DOHH2 (cell line): ENCODE data around the gene TMEM9.

ENCODE experiments used
- H3F3A ChIP-seq: fragments of 200-600 bp; sonication (generic), shearing (Covaris generic); 2 replicates; pipeline ENCODE4 v1.6.0; 2016; ENCODE audit warnings: antibody characterized with exemption, mild to moderate bottlenecking; ENCODE audit not compliant: control insufficient read depth, insufficient read depth
- H3K27ac ChIP-seq: fragments of 200-600 bp; sonication (generic); 2 replicates; pipeline ENCODE4 v1.5.1; 2014; ENCODE audit warnings: low read depth, mild to moderate bottlenecking, low read length, moderate library complexity
- H3K27me3 ChIP-seq: fragments of 200-600 bp; sonication (generic); 2 replicates; pipeline ENCODE4 v1.6.1; 2014; ENCODE audit warnings: mild to moderate bottlenecking, low read length, mixed read lengths; ENCODE audit not compliant: control insufficient read depth
- H3K36me3 ChIP-seq: fragments of 200-600 bp; sonication (generic); 2 replicates; pipeline ENCODE4 v1.6.1; 2014; ENCODE audit warnings: mild to moderate bottlenecking, low read length, moderate library complexity, mixed read lengths; ENCODE audit not compliant: control insufficient read depth
- H3K4me1 ChIP-seq: fragments of 200-600 bp; sonication (generic); 2 replicates; pipeline ENCODE4 v1.6.1; 2014; ENCODE audit warnings: mild to moderate bottlenecking, low read length, mixed read lengths; ENCODE audit not compliant: control insufficient read depth
- H3K4me2 ChIP-seq: fragments of 200-600 bp; sonication (generic); 2 replicates; pipeline ENCODE4 v1.6.0; 2014; ENCODE audit warnings: mild to moderate bottlenecking, low read length, moderate library complexity
- H3K4me3 ChIP-seq: fragments of 200-600 bp; sonication (generic); 2 replicates; pipeline ENCODE4 v1.5.1; 2014; ENCODE audit warnings: mild to moderate bottlenecking, low read length, mixed read lengths
- H3K79me2 ChIP-seq: fragments of 200-600 bp; sonication (generic); 2 replicates; pipeline ENCODE4 v1.6.1; 2014; ENCODE audit warnings: mild to moderate bottlenecking, low read length, mixed read lengths; ENCODE audit not compliant: control insufficient read depth
- H3K9me2 ChIP-seq: fragments of 200-600 bp; sonication (generic); replicated peaks from 2 replicates; pipeline ENCODE4 v1.6.1; 2014; ENCODE audit warnings: mild to moderate bottlenecking, low read length, mixed read lengths; ENCODE audit not compliant: control insufficient read depth
- H3K9me3 ChIP-seq: fragments of 200-600 bp; sonication (generic); 2 replicates; pipeline ENCODE4 v1.6.1; 2014; ENCODE audit warnings: antibody characterized with exemption, low read length, mixed read lengths; ENCODE audit not compliant: control insufficient read depth, insufficient read depth
- H4K20me1 ChIP-seq: fragments of 200-600 bp; sonication (generic); 2 replicates; pipeline ENCODE4 v1.6.0; 2014; ENCODE audit warnings: low read depth, mild to moderate bottlenecking, antibody characterized with exemption, low read length, moderate library complexity; ENCODE audit not compliant: control insufficient read depth, insufficient read depth
- EZH2phosphoT487 ChIP-seq: fragments of 200-600 bp; sonication (generic); IDR thresholded peaks from 2 replicates; pipeline ENCODE4 v1.6.1; 2017; ENCODE audit warnings: borderline replicate concordance, mild to moderate bottlenecking, antibody characterized with exemption, low read length, moderate library complexity, mixed read lengths
- TF ChIP-seq, protein P1 (sequence below): fragments of 200-600 bp; sonication (generic); IDR thresholded peaks from one replicate; pipeline ENCODE4 v1.5.1; 2014; ENCODE audit warnings: antibody characterized with exemption, mild to moderate bottlenecking, low read depth, low read length; ENCODE audit not compliant: poor library complexity, severe bottlenecking

TMEM9 gene

DNA sequence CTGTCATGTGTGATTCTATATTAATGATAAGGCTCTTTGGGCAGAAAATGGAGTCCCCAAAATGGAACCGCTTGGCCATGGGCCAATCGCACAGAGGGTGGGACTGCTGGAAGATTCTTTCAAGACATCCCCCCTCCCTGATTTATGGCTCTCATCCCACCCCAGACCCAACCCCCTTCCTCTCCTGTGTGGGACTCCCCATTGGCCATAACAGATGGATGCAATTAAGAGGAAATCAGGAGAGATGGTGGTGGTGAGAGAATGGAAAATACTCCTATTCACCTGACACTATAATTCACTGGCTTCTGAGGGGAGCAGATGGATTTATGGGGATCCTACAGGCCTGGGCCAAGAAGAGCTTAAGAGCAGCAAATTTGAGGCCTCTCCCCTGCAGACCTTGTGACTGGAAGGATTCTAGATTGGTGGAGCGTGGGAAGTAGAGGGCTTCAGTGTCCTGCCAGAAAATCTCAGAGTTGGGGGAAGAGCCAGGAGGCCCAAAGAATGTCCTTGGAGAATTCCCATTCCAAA is 38.1 kb upstream of the TMEM9 start:
- no peaks in the 10 kb centered on the region for H3K4me1 ChIP-seq
- no peaks in the 10 kb centered on the region for H3K36me3 ChIP-seq
- H3K27me3 ChIP-seq: peaks cover 5% of the 10 kb centered on the region

GRCh38 chr1:201191653-201192260 is 37.5 kb upstream of the TMEM9 start:
- Histone ChIP-seq H3K79me2 (no peaks in the 10 kb centered on the region), H3K27ac (no peak overlapping the region), H3K4me1 (no peaks in the 10 kb centered on the region), H3K4me2 (no peak overlapping the region), H3K9me3 (no peaks in the 10 kb centered on the region), H3K4me3 (no peak overlapping the region), H3K36me3 (no peaks in the 10 kb centered on the region), H4K20me1 (no peaks in the 10 kb centered on the region), H3K27me3 (peaks cover 9% of the 10 kb centered on the region), H3F3A (no peaks in the 10 kb centered on the region), H3K9me2 (no peaks in the 10 kb centered on the region)
- TF ChIP-seq, protein P1, sequence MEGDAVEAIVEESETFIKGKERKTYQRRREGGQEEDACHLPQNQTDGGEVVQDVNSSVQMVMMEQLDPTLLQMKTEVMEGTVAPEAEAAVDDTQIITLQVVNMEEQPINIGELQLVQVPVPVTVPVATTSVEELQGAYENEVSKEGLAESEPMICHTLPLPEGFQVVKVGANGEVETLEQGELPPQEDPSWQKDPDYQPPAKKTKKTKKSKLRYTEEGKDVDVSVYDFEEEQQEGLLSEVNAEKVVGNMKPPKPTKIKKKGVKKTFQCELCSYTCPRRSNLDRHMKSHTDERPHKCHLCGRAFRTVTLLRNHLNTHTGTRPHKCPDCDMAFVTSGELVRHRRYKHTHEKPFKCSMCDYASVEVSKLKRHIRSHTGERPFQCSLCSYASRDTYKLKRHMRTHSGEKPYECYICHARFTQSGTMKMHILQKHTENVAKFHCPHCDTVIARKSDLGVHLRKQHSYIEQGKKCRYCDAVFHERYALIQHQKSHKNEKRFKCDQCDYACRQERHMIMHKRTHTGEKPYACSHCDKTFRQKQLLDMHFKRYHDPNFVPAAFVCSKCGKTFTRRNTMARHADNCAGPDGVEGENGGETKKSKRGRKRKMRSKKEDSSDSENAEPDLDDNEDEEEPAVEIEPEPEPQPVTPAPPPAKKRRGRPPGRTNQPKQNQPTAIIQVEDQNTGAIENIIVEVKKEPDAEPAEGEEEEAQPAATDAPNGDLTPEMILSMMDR: no peak
- TF ChIP-seq EZH2phosphoT487: no peak

More for the DNA sequence above, 38.1 kb upstream of the TMEM9 start:
- H3F3A ChIP-seq: no peaks in the 10 kb centered on the region
- H3K27ac ChIP-seq: no peak overlapping the region
- no peaks in the 10 kb centered on the region for H3K9me3 ChIP-seq
- no peaks in the 10 kb centered on the region for H3K9me2 ChIP-seq
- no peak for TF ChIP-seq EZH2phosphoT487
- TF ChIP-seq, protein P1: no peak
- H4K20me1 ChIP-seq: no peaks in the 10 kb centered on the region
- no peak overlapping the region for H3K4me2 ChIP-seq
- H3K4me3 ChIP-seq: no peak overlapping the region
- no peaks in the 10 kb centered on the region for H3K79me2 ChIP-seq

DNA sequence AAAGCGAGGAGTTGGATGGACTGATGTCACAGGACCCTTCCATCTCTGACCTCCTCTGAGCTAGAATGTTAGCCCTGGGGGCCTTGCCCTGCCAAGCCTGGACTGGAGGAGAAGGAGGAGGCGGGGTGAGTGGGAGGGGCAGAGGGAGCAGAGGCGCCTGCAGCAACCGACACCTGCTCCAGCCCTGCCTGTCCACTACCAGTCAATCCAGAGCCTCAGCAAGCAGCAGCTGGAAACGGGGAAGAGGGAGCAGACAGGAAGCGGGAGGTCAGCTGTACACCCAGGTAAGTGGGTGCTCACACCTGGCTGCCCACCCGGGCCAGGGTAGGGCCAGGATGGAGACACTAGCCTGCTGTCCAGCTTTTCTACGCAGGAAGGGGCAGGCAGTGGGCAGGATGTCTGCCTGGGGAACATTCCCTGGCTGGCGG is 36.4 kb upstream of the TMEM9 start, which contains the start of gene IGFN1:
Gene IGFN1 (plus strand): TSS at position 201 of the 428 bp plus-strand sequence. CDS start 2,470 bp downstream, outside the sequence.
- Histone ChIP-seq H3K4me1 (no peaks in the 10 kb centered on the region), H3K27me3 (peaks cover 18% of the 10 kb centered on the region), H3K4me2 (no peak within 1 kb of the TSS), H3F3A (no peaks in the 10 kb centered on the region), H3K4me3 (no peak within 1 kb of the TSS), H4K20me1 (no peaks in the 10 kb centered on the region), H3K9me2 (no peaks in the 10 kb centered on the region), H3K36me3 (no peaks in the 10 kb centered on the region), H3K79me2 (no peaks in the 10 kb centered on the region), H3K27ac (no peak within 1 kb of the TSS), H3K9me3 (no peaks in the 10 kb centered on the region)
- TF ChIP-seq, protein P1: no peak
- TF ChIP-seq EZH2phosphoT487: no peak
